Measurements from ENCODE around the gene CNTNAP2.

- no peak for TF ChIP-seq POLR2A (IDR thresholded peaks at IDR 0.05)
- TF ChIP-seq CTCF (IDR thresholded peaks at IDR 0.05): no peak
Measured at GRCh38 chr7:146826329-146826728, 709.7 kb downstream of the CNTNAP2 start.

All from testis (tissue), 2 donors.